CD4-positive, alpha-beta T cell (primary cell): Measurements from ENCODE around the gene F7. TPM values are rescaled to one million over a fixed set of nuclear protein-coding genes. Genes with fewer than 3 reads are reported as not detected.

ENCODE experiments used
- ATAC-seq: fragments of 200-7000 bp; cut with Tn5 transposase; one replicate; pipeline ENCODE4 v1.10.0; 2022; ENCODE audit warnings: mild to moderate bottlenecking; ENCODE audit not compliant: poor library complexity
- CTCF ChIA-PET: fragments of 350-600 bp; sonication (Branson Sonifier 250); formaldehyde crosslinking; loops from one replicate; lab custom pipeline; 2021; ENCODE audit warnings: antibody characterized with exemption, inconsistent platforms; lab: Charles Lee
- POLR2A ChIA-PET: fragments of 350-600 bp; sonication (Branson Sonifier 250); formaldehyde crosslinking; loops from one replicate; lab custom pipeline; 2021; ENCODE audit warnings: antibody characterized with exemption, inconsistent platforms; lab: Charles Lee
- DNase-seq, 14 experiments: peaks; one replicate each; pipeline ENCODE4 v3.0.0-alpha.2; 2013 to 2020; ENCODE audit warnings: mixed read lengths in 2 of 14
- H3K27ac ChIP-seq, 2 donors: one replicate each; pipeline versions ENCODE4 v1.5.1 to v1.7.0; 2013; ENCODE audit warnings: low read length in 2 of 2, low read depth in 1 of 2, mild to moderate bottlenecking in 1 of 2
- H3K27me3 ChIP-seq, 2 experiments: 1 replicate in 1 of 2; 2 replicates in 1 of 2; pipeline versions ENCODE4 v1.6.1 to v1.7.0; 2013; ENCODE audit warnings: low read length in 2 of 2, control low read depth in 1 of 2, mild to moderate bottlenecking in 1 of 2, moderate library complexity in 1 of 2; ENCODE audit not compliant: insufficient read depth in 2 of 2, control insufficient read depth in 1 of 2
- H3K36me3 ChIP-seq: one replicate; pipeline ENCODE4 v1.6.1; 2013; ENCODE audit warnings: low read length, control low read depth; ENCODE audit not compliant: insufficient read depth
- H3K4me1 ChIP-seq: one replicate; pipeline ENCODE4 v1.6.1; 2013; ENCODE audit warnings: low read length, control low read depth; ENCODE audit not compliant: insufficient read depth
- H3K4me3 ChIP-seq: one replicate; pipeline ENCODE4 v1.5.1; 2013; ENCODE audit warnings: mild to moderate bottlenecking, low read length, moderate library complexity
- H3K9me3 ChIP-seq, 2 experiments: 1 replicate in 1 of 2; 2 replicates in 1 of 2; pipeline versions ENCODE4 v1.6.1 to v1.7.0; 2013; ENCODE audit warnings: low read length in 2 of 2, mild to moderate bottlenecking in 2 of 2, control low read depth in 1 of 2, moderate library complexity in 1 of 2; ENCODE audit not compliant: control insufficient read depth in 1 of 2, insufficient read depth in 1 of 2
- H3K27ac Mint-ChIP-seq: one replicate; pipeline ENCODE4 v1.8.0; 2020; ENCODE audit warnings: mixed read lengths
- H3K27me3 Mint-ChIP-seq: one replicate; pipeline ENCODE4 v1.8.0; 2021; ENCODE audit warnings: mixed read lengths
- H3K36me3 Mint-ChIP-seq: one replicate; pipeline ENCODE4 v1.8.0; 2021; ENCODE audit warnings: low read depth, mixed read lengths
- H3K4me1 Mint-ChIP-seq: one replicate; pipeline ENCODE4 v1.8.0; 2021; ENCODE audit warnings: low read depth, mixed read lengths
- H3K4me3 Mint-ChIP-seq: one replicate; pipeline ENCODE4 v1.8.0; 2020; ENCODE audit warnings: mild to moderate bottlenecking, mixed read lengths
- H3K9me3 Mint-ChIP-seq: one replicate; pipeline ENCODE4 v1.8.0; 2020; ENCODE audit warnings: mixed read lengths
- CTCF ChIP-seq: fragments of 200-600 bp; IDR thresholded peaks from one replicate; pipeline ENCODE4 v1.8.0; 2022; ENCODE audit warnings: antibody characterized with exemption, mild to moderate bottlenecking
- intact Hi-C, 2 experiments: fragments of 100-400 bp; cut with DNase I in 1 of 2; cut with micrococcal nuclease in 1 of 2; formaldehyde crosslinking; loops; one replicate each; pipeline versions ENCODE4 v1.15.1 to v1.9.0; 2023 to 2025; cut with DNase I, micrococcal nuclease
- total RNA-seq, 174 experiments: library from RNA in 2 of 174; stranded (reverse) in 2 of 174; gene quantifications; one replicate each; pipeline ENCODE4 v1.2.3 and lab custom pipeline; 2021 to 2026

F7 gene
- total RNA-seq, 2 experiments from 2014 or later = not detected

DNA sequence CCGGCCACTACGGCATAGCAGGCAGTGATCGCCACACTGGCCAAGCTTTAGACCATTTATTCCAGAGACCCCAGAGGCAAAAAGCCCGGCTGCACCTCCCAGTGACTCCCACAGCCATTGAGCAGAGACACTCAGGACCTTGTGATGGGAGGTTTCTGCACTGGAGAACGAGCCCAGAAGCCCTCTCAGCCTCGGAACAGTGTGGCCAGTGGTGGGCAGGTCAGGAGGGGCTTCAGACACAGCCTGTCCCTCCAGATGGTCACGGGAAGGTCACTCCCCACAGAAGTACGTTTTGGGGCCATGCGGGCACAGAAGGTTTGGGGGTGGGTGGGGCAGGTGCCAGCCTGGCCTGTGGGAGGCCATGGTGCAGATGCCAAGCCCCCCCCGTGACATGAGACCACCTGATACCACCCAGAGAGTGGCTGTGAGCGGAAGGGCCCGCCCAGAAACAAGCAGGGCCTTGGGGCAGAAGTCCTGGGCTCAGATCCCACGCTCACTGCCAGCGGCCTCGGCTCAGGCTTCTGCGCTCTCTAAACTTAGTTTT, 16.4 kb downstream of the F7 start:
- no peaks in the 10 kb centered on the region for H3K36me3 Mint-ChIP-seq
- Histone ChIP-seq H3K4me3 (no peak overlapping the region), H3K9me3 (no peaks in the 10 kb centered on the region), H3K36me3 (no peaks in the 10 kb centered on the region), H3K27ac (no peak overlapping the region), H3K4me1 (no peaks in the 10 kb centered on the region), H3K27me3 (peaks cover 0 to 4% of the 10 kb centered on the region in 2 experiments)
- CTCF ChIA-PET = no interaction called here
- DNase-seq (no peak), ATAC-seq (no peak)
- H3K4me3 Mint-ChIP-seq = no peak overlapping the region
- POLR2A ChIA-PET = no interaction called here
- H3K27me3 Mint-ChIP-seq = peaks cover 8% of the 10 kb centered on the region
- TF ChIP-seq CTCF = no peak
- intact Hi-C loops = no loop called here
- no peaks in the 10 kb centered on the region for H3K4me1 Mint-ChIP-seq
- H3K9me3 Mint-ChIP-seq = no peaks in the 10 kb centered on the region
- H3K27ac Mint-ChIP-seq = no peak overlapping the region

- no peak within 1 kb of the TSS for H3K4me3 ChIP-seq
- ATAC-seq (no peak), DNase-seq (no peak)
- intact Hi-C loops = no loop called here
- H3K9me3 Mint-ChIP-seq = no peaks in the 10 kb centered on the region
- no peak for TF ChIP-seq CTCF
- no peaks in the 10 kb centered on the region for H3K4me1 ChIP-seq
- peaks cover 15% of the 10 kb centered on the region for H3K27me3 Mint-ChIP-seq
- no peak within 1 kb of the TSS for H3K4me3 Mint-ChIP-seq
- no peaks in the 10 kb centered on the region for H3K9me3 ChIP-seq
- no peaks in the 10 kb centered on the region for H3K4me1 Mint-ChIP-seq
- no peaks in the 10 kb centered on the region for H3K36me3 Mint-ChIP-seq
- CTCF ChIA-PET = no interaction called here
- H3K27ac Mint-ChIP-seq = no peak within 1 kb of the TSS
- H3K27me3 ChIP-seq = peaks cover 0 to 4% of the 10 kb centered on the region in 2 experiments
- no peaks in the 10 kb centered on the region for H3K36me3 ChIP-seq
- POLR2A ChIA-PET = no interaction called here
- no peak within 1 kb of the TSS for H3K27ac ChIP-seq
These were observed 17.1 kb downstream of the F7 start, which contains the start of gene F10 for GRCh38 chr13:113122550-113123225. TSS of gene F10 (plus strand) at chr13:113122799. CDS start at chr13:113122856, 57 bp downstream.

DNA sequence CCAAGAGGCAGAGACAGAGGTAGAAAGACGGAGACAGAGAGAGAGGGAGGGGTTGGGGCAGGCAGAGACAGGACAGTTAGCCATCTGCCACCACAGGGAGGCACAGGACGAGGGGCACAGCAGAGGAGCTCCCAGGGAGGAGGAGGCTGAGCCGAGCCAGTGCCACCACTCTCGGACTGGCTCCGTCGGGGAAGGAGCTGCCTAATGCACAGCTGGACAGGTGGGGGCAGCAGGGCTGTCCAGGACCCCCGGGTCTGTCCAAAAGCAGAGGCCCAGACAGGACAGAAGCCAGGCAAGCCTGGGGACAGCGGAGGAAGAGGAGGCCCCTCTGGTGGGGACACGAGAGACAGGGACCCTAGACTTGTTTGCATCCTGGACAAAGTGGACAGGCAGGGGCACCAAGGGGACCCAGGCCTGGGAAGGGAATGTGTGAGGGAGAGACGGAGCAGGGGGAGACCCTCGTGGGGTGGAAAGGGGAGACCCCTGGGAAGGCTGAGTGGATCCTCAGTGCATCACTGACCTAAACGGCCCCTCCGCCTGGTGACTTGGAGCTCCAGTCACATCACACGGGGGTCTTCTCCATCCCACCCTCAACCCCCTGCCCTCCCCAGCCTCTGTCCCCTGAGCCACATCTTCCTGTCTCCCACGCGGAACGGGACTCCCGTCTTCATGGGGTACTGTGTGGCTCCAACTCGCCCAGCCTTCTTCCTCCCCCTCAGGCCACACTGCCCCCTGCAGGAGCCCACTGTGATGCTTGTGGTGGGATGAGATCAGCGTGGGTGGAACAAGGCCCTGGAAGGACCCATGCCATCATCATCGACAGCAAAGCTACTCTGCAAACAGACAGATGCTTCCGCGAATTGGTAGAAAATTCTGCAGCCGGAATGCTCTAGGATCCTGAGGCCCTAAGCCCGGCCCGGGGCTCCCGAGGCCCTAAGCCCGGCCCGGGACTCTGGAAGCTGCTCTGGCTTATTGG, 17.9 kb downstream of the F7 start:
- H3K27me3 ChIP-seq = peaks cover 0 to 9% of the 10 kb centered on the region in 2 experiments
- H3K4me1 Mint-ChIP-seq = no peaks in the 10 kb centered on the region
- H3K4me3 ChIP-seq = no peak overlapping the region
- ChIA-PET POLR2A (no interaction called here), CTCF (no interaction called here)
- no peaks in the 10 kb centered on the region for H3K4me1 ChIP-seq
- H3K27ac ChIP-seq = no peak overlapping the region
- no peak for TF ChIP-seq CTCF
- H3K4me3 Mint-ChIP-seq = no peak overlapping the region
- peaks cover 21% of the 10 kb centered on the region for H3K27me3 Mint-ChIP-seq
- no peak overlapping the region for H3K27ac Mint-ChIP-seq
- no peaks in the 10 kb centered on the region for H3K36me3 Mint-ChIP-seq
- no peaks in the 10 kb centered on the region for H3K9me3 ChIP-seq
- ATAC-seq (no peak), DNase-seq (peak in 1 of 14 experiments; percentile 18)
- H3K9me3 Mint-ChIP-seq = no peaks in the 10 kb centered on the region
- H3K36me3 ChIP-seq = no peaks in the 10 kb centered on the region
- intact Hi-C loops = no loop called here
